ENCODE data around the gene SCGB1C1.

SCGB1C1 gene

DNA sequence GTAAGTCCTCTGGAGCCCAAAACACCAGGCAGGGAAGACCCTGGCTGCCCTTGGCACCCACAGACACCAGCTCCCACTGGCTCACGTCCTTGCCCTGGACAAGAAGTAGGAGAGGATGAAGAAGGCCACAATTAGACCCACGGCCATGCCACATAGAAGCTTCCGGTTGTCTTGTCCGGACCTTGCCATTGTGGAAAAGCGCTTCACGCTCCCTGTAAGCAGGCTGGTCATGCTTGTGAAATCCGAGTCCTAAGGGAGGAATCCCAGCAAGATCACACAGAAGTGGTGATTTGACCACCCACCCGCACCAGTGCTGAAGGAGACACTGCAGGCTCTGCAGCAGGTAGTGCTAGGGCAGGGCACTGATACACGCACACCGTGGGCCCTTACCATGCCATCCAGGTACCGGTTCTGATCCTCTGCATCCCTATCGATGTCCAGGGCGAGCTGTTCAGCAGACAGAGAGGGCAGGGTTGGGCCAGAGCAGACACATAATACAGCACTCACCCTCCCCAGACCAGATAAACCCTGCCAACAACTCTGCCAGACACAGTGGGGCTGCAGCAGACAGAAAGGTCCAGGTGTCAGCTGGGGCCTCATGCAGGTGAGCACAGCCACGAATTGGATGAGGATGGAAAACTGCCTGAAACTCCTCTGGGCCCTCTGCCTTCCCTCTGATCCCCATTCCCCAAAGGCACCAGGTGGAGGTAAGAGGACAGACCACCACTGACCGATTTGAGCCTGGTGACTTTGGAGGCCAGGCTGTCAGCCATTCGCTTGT is 12.5 kb downstream of the SCGB1C1 start:
- no peak for DNase-seq (ENCODE audit: low read depth in 2 of 2)

DNA sequence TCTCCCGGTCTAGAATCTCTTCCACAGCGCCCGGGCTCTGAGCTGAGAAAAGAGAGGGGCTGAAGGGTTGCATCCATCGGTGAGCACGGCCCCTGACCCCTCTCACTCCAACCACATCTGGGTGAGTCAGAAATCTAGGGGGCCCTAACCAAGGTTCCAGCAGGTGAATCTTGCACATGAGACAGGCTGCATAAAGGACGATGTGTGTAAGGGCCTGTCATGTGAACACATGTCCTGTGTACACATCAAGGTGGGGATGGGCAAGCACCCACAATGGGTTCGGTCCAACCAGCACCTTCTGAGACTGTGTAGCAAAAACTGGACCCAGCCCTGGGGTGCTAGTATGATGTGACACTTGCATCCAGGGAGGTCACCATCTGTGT is 13.1 kb downstream of the SCGB1C1 start:
- DNase-seq (ENCODE audit: low read depth in 2 of 2) = no peak

DNA sequence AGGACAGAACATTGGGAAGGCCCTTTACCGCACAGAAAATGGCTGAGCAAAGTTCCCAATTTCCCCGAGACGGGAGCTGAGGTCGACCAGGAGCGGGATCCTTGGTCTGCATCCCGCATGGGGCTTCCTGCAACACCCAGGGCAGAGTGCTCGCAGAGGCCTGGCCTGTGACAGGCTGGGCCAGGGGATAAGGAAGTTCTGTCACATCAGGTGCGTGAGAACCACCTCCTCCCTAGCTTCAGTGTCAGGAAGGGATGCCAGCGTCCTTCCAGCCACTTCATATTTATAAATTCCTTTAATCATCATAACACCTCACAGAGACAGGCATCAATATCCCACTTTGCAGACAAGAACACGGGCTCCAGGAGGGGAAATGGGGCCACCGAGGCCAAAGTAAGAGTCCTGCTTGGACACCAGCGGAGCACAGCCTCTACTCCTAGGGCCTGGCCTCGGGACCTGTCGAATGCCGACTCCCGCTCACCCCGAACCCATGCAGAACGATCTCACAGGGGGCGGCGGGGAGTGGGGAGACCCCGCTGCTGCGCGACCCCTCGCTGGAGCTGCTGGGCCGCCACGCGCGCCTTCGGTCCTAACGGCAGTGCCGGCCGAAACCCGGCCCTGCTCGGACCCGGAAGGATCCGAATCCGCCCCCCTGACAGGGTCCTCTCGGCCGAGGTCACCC is 13.8 kb downstream of the SCGB1C1 start:
- DNase-seq (ENCODE audit: low read depth in 2 of 2) = no peak

DNA sequence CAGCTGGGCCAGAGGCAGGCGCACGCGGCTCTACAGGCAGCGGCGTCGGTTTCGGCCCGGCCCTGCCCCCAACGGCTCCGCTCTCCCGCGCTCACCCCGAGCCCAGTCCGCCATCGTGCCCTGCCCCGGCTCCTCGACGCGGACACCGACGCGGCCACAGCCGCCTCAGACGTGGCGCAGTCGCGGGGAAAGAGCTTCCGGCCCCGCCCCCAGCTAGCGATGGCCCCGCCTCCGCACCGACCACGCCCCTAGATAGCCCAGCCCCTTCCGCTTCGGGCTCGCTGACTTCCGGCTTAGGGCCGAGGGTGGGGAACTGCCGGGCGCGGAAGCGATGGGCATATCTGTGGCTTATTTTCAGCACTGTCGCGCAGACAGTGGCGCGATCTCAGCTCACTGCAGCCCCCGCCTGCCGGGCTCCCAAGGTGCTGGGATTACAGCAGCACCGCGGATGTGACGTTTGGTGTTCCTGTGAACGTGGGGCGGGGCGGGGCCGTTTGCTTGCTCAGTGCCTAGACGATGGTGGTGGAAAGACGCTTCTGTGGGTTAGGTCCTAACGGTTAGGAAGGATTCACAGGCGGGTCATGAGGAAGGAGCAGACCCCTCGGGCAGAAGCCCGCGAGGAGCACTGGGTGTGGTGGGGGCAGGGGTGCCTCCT is 14.5 kb downstream of the SCGB1C1 start, which contains the start of the genes BET1L and RIC8A:
Gene BET1L, minus strand, starts transcription at position 192 of the 655 bp plus-strand sequence. Its CDS starts 78 bp downstream, at position 114.
Gene RIC8A, plus strand, starts transcription at position 501 of the 655 bp plus-strand sequence. CDS start 1,147 bp downstream, outside the sequence.
- DNase-seq (ENCODE audit: low read depth in 2 of 2) = peak; percentile 96

DNA sequence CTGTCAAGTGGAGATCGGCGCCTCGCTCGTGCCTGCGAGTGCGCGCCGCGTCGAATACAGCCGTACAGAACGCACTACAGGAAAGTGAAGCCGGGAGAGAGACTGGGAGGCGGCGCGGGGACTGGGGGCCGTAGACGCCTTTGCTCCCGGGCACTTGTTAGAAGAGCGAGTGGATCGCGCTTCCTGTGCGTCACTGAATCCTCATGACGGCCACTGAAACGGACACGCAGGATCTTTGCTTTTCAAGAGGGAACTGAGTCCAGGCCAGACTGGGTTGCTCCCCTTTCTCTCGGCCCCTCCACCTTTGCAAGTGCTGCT is 14.9 kb downstream of the SCGB1C1 start:
- DNase-seq (ENCODE audit: low read depth in 2 of 2) = no peak

DNA sequence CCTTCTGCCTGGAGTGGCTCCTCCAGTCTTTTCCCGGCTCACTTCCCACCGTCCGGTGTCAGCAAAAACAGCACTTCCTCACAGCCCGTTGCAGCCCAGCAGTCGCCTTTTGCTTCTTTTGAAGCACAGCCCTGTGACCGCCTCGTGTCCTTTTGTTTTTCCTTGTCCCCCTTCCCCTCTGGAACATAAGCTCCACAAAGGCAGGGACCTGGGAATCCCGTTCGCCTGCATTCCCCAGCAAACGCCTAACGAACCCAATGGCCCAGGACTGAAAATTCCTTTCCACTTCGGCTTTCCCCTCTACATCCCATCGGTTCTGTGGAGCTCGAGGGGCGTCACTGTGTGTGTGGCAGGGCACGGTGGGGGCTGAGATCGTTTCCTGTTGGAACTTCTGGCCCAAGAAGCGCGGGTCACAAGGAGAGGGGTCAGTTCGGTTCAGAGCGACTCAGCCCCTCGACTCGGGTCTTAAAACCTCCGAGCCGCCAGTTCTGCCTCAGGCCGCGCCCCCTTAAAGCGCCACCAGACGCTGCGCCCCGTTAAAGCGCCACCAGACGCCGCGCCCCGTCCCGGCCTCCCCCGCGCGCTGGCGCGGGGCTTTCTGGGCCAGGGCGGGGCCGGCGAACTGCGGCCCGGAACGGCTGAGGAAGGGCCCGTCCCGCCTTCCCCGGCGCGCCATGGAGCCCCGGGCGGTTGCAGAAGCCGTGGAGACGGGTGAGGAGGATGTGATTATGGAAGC is 15.5 kb downstream of the SCGB1C1 start:
- peak; percentile 27 to 28 for DNase-seq (ENCODE audit: low read depth in 2 of 2)

DNA sequence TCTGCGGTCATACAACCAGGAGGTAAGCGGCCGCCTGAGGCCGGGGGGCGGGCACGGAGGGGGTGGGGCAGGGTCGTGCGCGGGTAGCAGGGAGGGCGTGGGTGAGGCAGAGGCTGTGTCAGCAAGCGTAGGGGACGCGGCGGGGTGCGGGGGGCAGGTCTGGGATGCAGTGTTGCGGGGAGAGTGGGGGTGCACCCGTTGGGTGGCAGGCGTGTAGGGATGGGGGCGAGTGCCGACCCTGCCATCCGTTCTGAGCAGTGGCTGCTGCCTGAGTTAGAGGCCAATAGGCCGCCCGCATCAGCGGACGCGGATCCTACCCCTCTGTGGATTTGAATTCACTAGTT is 16.0 kb downstream of the SCGB1C1 start:
- DNase-seq (ENCODE audit: low read depth in 2 of 2) = no peak

DNA sequence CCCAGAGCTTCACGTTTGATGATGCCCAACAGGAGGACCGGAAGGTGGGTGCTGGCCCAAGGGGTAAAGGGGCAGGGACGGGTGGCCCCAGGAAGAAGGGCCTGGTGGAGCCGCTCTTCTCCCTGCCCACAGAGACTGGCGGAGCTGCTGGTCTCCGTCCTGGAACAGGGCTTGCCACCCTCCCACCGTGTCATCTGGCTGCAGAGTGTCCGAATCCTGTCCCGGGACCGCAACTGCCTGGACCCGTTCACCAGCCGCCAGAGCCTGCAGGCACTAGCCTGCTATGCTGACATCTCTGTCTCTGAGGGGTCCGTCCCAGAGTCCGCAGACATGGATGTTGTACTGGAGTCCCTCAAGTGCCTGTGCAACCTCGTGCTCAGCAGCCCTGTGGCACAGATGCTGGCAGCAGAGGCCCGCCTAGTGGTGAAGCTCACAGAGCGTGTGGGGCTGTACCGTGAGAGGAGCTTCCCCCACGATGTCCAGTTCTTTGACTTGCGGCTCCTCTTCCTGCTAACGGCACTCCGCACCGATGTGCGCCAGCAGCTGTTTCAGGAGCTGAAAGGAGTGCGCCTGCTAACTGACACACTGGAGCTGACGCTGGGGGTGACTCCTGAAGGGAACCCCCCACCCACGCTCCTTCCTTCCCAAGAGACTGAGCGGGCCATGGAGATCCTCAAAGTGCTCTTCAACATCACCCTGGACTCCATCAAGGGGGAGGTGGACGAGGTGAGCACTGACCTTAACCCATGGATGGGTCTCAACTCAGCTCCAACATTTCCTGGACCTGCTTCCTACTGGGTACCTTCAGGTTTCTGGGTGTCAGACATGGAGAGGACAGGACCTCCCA is 16.6 kb downstream of the SCGB1C1 start:
- no peak for DNase-seq (ENCODE audit: low read depth in 2 of 2)

DNA sequence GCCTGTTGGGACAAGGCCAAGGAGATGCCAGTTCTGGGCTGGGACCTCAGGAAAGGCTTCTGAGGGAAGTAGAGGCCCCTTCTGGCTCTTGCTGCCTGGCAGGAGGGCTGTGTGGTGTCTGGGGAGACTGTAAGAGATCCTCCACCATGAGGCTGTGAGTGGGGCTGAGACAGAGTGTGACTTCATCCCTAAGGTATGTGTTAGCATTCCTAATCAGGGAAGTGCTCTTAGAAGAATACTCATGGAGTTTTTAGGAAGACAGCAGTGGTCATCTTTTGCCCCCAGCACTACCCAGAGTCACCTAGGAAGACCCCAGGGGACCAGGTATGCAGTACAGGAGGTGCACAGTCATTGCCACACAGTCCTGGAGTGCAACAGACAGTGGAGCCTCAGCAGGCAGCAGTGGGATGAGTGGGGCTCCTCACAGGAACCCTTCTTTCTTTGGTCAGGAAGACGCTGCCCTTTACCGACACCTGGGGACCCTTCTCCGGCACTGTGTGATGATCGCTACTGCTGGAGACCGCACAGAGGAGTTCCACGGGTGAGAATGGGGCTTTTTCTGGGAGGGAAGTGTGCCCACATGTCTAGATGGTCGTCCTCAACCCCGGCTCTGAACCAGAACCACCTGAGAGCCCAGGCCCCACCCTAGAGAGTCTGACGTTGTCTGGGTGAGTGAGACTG is 17.4 kb downstream of the SCGB1C1 start:
- DNase-seq (ENCODE audit: low read depth in 2 of 2) = peak; percentile 35 to 53

DNA sequence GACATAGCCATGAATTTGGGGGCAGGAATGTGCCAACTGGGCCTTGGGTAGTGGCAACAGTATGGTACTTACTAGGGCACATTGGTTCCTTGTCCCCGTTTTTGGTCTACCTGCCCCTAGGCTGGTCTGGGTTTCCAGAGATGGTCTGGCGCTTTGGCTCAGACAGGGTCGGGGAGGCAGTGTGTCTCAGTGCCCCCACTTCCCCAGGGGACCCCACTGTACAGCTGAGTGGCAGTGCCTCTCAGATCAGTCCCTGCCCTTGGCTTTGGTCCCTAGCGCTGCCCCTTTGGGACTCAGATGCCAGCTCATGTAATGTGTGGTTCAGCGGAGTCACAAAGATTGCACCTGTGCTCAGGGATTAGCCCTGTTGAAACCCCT is 17.9 kb downstream of the SCGB1C1 start:
- no peak for DNase-seq (ENCODE audit: low read depth in 2 of 2)

DNA sequence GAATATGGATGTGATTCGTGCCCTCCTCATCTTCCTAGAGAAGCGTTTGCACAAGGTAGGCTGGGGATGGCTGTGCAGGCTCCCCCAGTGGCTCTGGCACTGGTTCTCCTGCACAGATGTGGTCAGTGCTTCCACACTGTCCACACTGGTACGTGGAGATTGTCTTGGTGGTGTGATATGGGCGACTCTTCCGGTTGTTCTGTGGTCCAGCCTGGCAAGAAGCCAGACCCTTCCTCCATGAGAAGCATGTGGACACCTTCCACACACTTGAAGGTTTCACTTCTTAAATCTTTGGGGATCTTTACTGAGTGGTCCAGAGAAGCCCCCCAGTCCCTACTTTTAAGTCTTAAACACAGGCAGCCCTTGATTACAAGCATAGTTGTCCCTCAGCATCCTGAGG is 18.4 kb downstream of the SCGB1C1 start:
- DNase-seq (ENCODE audit: low read depth in 2 of 2) = no peak

DNA sequence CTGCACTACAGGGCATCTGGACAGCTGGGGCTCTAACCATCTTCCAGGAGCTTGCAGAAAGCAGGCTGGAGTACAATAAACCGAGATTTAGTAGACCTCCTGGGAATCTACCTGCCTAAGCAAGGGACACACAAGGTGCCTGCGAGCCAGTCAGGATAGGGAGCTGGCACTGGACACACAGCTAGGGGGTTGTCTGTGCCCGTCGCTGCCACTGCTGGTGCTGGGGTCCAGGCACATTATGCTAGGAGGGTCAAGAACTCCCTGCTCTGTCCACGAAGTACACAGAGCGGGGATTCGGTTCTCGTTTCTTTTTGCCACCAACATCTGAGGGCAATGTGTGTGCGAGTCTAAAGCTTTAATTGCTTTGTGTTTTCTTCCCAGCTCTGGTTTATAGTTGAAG is 18.9 kb downstream of the SCGB1C1 start:
- DNase-seq (ENCODE audit: low read depth in 2 of 2) = no peak

DNA sequence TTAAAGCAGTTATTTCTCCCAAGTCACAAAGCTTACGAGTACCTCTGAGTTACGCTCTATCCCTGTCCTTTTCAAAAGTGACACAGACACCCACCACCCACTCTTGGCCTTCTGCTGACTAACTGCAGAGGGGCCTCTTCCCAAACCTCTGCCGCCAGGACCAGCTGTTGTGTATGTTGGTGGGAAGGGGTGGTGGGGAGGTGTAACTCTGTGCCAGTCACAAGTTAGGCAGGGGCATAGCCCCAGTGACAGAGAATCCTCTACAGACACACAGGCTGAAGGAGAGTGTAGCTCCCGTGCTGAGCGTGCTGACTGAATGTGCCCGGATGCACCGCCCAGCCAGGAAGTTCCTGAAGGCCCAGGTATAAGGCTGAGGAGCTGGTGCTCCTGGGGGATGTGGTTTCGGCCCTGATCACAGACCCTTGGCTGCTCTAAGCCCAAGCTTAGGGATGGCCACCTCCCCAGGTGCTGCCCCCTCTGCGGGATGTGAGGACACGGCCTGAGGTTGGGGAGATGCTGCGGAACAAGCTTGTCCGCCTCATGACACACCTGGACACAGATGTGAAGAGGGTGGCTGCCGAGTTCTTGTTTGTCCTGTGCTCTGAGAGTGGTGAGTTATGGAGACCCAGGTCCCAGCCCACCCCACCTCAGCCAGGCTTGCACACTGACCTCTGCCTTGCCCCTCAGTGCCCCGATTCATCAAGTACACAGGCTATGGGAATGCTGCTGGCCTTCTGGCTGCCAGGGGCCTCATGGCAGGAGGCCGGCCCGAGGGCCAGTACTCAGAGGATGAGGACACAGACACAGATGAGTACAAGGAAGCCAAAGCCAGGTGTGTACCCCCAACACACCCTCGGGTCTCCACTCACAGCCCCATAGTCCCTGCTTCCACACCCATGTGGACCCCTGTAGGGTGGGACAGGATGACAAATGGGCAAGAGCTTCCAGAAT is 19.5 kb downstream of the SCGB1C1 start:
- DNase-seq (ENCODE audit: low read depth in 2 of 2) = no peak

DNA sequence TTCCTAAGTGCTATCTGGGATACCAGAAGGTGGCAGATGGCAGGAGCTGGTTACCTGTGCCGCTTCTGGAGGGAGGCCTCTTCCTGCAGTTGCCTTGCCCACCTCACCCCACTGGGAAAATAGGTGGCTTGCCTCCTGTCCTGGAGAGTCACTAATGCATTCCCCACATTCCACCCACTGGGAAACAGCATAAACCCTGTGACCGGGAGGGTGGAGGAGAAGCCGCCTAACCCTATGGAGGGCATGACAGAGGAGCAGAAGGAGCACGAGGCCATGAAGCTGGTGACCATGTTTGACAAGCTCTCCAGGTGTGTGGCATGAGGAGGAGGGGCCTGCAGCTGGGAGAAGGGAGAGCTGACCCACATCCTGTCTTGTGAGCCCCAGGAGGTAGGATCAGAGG is 20.2 kb downstream of the SCGB1C1 start:
- no peak for DNase-seq (ENCODE audit: low read depth in 2 of 2)

DNA sequence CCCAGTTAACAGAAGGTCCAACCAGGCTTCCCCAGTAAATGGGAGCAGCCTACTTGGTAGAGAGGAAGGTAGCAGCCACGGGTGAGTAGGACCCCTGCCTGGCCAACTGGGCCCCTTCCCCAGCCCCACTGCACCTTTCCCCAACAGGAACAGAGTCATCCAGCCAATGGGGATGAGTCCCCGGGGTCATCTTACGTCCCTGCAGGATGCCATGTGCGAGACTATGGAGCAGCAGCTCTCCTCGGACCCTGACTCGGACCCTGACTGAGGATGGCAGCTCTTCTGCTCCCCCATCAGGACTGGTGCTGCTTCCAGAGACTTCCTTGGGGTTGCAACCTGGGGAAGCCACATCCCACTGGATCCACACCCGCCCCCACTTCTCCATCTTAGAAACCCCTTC is 21.2 kb downstream of the SCGB1C1 start:
- no peak for DNase-seq (ENCODE audit: low read depth in 2 of 2)

DNA sequence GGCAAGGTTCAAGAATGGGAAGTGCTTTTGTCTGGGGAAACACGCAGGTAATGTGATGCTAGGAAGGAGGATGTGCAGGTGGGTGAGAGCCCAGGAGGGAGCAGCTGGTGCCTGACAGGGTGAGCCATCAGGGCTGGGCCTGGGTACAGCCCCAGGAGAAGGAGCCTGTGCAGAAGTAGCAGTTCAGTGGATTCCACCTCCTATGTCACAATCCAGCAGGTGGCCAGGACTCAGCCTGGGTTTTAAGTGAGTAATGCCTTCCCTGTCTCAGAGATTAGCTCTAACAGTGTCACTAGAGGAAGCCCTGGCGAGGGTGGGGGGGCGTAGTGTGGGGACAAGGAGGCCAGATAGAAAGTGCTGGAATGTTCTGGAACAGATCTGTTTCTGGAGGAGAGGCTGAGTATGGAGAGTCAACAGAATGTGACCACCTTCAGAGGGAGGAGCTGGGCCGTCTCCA is 22.7 kb downstream of the SCGB1C1 start:
- DNase-seq (ENCODE audit: low read depth in 2 of 2) = no peak

DNA sequence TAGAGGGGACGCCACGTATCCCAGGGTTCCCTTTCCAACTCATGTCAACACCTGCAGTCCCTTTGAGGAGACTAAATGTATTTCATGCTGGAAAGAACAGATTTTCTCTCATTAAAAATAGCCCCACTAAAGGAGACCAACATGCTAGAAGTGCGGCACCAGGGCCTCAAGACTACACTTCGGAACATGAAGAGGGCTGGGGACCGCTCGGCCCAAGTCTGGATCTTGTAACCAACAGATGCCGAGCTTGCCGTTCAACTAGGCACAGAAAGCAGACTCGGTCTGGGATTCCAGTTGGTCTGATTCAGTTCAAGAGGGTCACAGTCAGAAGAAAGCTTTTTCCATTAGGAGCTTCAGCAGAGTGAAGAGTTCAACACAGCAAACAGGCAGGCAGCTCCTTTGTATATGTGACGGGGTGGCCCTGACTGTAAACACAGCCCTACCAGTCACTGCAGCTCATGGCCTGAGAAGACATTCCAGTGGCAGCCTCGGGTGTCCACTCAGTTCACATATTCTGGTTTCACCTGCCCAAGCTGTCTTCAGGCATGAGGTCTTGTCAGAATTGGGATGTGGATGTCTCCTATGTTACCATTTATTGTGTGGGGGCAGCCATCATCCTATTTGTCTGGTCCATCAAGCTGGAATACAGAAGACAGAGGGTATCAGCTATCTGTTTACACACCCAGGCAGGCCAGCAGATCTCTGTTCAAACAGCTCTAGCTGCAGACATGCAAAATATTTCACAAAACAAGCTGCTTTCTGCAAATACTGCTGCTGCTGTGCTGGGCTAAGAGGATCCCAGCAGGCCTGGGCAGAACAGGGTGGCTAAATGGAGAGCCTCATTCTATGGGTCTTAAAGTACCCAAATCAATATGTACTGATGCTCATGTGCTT is 23.4 kb downstream of the SCGB1C1 start:
- no peak for DNase-seq (ENCODE audit: low read depth in 2 of 2)

DNA sequence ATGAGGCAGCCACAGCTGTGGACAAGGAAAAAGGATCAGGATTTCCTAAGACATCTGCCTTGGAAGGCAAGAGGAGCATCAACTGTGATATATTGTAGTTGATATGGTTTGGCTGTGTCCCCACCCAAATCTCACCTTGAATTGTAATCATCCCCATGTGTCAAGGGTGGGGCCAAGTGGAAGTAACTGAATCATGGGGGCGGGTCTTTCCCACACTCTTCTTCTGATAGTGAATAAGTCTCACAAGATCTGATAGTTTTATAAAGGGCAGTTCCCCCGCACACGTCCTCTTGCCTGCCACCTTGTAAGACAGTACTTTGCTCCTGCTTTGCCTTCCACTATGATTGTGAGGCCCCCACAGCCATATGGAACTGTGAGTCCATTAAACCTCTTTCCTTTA is 24.8 kb downstream of the SCGB1C1 start:
- no peak for DNase-seq (ENCODE audit: low read depth in 2 of 2)
